Urinary bladder (tissue), 4 donors: ENCODE data around the gene KLHL42. TPM values are rescaled to one million over a fixed set of nuclear protein-coding genes. Genes with fewer than 3 reads are reported as not detected.
"Not testable (repeated sequence)": the region's sequence is repeated elsewhere in the genome, so short reads cannot be mapped to it uniquely, and the experiment has no call there.

Experiments used
- DNase-seq: peaks from one replicate; pipeline ENCODE4 v3.0.0-alpha.2; 2015; ENCODE audit errors: extremely low spot score
- H3K27ac ChIP-seq: one replicate; pipeline ENCODE4 v1.5.1; 2013; ENCODE audit warnings: low read depth, mild to moderate bottlenecking, moderate library complexity
- H3K36me3 ChIP-seq: one replicate; pipeline ENCODE4 v1.6.1; 2013; ENCODE audit warnings: mild to moderate bottlenecking, moderate library complexity; ENCODE audit not compliant: insufficient read depth
- H3K4me1 ChIP-seq: one replicate; pipeline ENCODE4 v1.6.1; 2013; ENCODE audit warnings: mild to moderate bottlenecking, moderate library complexity; ENCODE audit not compliant: insufficient read depth
- H3K4me3 ChIP-seq: one replicate; pipeline ENCODE4 v1.5.1; 2013; ENCODE audit warnings: low read depth, low read length
- WGBS: extraction: QIAGEN DNeasy Blood & Tissue Kit; methylation state at CpG from one replicate; pipeline ENCODE4 v1.1.7; 2013; 5-methylcytosine and 5-hydroxymethylcytosine counted together
- polyA plus RNA-seq: library from polyadenylated mRNA; stranded (reverse); fragments of 200-250 nt; gene quantifications from one replicate; pipeline ENCODE4 v1.2.3, GENCODE V29; 2013
- total RNA-seq: library from RNA; depleted of rRNA; stranded (reverse); fragments of >200 nt; gene quantifications from one replicate; pipeline ENCODE4 v1.2.3, GENCODE V29; 2014
- donor health status: healthy with polysubstance abuse.
- donor health status: healthy.

KLHL42 gene, protein sequence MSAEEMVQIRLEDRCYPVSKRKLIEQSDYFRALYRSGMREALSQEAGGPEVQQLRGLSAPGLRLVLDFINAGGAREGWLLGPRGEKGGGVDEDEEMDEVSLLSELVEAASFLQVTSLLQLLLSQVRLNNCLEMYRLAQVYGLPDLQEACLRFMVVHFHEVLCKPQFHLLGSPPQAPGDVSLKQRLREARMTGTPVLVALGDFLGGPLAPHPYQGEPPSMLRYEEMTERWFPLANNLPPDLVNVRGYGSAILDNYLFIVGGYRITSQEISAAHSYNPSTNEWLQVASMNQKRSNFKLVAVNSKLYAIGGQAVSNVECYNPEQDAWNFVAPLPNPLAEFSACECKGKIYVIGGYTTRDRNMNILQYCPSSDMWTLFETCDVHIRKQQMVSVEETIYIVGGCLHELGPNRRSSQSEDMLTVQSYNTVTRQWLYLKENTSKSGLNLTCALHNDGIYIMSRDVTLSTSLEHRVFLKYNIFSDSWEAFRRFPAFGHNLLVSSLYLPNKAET
- total RNA-seq = 70.0 TPM
- polyA plus RNA-seq = 39.5 TPM

DNA sequence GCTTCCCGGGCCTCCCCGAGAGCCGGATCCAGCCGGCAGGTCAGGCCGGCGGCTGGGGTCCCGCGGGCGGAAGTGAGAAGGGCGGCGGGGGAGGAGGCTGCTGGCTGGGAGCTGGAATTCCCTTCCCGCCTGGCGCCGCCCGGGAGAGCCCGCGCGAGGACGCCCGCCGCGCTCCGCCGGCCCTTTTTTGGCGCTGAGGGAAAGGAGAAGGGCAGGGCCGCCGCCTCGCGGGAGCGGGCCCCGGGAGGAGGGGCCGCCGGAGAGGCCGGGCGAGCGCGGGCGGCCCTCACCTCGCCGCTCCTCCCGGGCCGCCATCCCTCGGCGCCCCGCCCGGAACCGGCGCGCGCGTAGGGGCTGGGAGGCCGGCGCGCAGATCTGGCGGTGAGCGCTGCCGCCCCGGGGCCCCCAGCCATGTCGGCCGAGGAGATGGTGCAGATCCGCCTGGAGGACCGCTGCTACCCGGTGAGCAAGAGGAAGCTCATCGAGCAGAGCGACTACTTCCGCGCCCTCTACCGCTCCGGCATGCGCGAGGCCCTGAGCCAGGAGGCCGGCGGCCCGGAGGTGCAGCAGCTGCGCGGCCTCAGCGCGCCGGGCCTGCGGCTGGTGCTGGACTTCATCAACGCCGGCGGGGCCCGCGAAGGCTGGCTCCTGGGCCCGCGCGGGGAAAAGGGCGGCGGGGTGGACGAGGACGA lies at the start of gene KLHL42, which contains the start of gene MANSC4:
Gene KLHL42 (plus strand): TSS at position 314 of the 692 bp plus-strand sequence. CDS start 98 bp downstream, at position 412.
Gene MANSC4 (minus strand): TSS at position 317 of the 692 bp plus-strand sequence. CDS start 8,960 bp downstream, outside the sequence.
- WGBS = under 1% methylated on average over 91 of the region's 92 CpGs
- H3K4me1 ChIP-seq = peaks cover 2% of the 10 kb centered on the region
- H3K27ac ChIP-seq = peak within 1 kb of the TSS; percentile 83
- H3K4me3 ChIP-seq = peak within 1 kb of the TSS; percentile 71
- H3K36me3 ChIP-seq = no peaks in the 10 kb centered on the region
- no peak for DNase-seq

DNA sequence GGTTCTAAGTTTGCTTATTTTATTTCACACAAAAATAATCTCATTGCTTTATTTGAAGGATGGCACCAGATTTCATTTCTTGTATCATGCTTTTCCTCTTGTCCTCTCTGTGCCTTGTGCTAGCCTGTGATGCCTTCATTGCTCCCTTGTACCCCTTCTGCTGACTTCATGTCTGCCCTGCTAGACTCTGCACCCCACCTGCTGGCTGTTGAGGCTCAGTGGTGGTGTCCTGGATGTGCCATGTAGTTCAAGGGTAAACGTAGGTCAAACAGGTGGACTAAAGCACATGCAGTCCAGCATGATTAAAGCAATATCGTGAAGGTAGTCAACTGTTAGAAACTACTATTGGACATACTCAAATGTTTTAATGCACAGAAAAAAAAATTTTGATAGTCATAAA lies 47.8 kb upstream of the KLHL42 start:
- Histone ChIP-seq H3K27ac (no peak overlapping the region), H3K4me1 (no peaks in the 10 kb centered on the region), H3K36me3 (no peaks in the 10 kb centered on the region), H3K4me3 (no peak overlapping the region)
- 81% methylated on average over 2 of the region's 2 CpGs for WGBS
- DNase-seq = no peak

DNA sequence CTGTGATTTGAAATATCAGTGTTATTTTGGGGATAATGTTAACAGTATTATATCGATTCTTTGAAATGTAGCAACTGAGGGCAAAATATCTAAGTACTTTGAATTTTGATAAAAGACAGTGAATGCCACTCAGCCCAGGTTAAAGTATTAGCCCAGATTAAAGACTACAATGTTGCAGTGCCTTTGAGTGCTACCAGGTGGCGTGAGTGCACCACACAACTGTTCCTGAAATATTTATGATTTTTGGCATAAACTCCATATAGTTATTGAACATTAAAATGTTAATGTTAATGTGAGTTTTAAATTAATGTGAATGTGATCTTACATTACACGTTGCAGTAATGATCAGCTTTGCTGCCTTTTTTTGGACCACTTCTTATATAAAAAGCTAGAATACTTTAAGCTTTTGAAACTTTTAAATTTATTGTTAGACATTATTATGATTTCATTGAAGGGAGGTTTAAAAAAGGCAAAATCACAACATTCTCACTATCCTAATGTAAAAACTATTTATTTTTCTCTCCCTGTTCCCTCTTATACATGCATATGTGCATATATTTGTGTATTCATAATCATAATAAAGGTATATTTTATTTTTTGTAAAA lies 46.9 kb upstream of the KLHL42 start:
- Histone ChIP-seq H3K4me3 (no peak overlapping the region), H3K27ac (no peak overlapping the region), H3K36me3 (no peaks in the 10 kb centered on the region), H3K4me1 (no peaks in the 10 kb centered on the region)
- 38% methylated on average over 3 of the region's 3 CpGs for WGBS
- DNase-seq = no peak

DNA sequence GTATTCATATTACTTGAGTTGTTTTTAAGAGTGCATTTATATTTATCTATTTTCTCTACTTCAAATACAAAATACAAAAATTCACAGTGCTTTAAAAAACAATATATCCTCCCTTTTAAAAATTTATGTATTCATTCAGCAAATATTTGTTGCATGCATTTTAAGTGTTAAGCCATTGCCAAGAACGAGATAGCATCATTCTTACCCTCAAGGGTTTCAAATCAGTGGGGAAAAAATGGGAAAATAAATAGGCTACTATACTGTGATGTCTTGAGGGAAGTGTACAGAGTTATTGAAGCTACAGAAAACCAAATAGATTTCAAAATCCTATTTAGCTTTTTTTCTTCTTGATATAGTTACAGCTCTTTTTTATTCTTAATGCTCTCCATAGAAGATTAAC lies 46.2 kb upstream of the KLHL42 start:
- 93% methylated on average over 1 of the region's 1 CpG for WGBS
- Histone ChIP-seq H3K4me3 (no peak overlapping the region), H3K36me3 (no peaks in the 10 kb centered on the region), H3K4me1 (no peaks in the 10 kb centered on the region), H3K27ac (no peak overlapping the region)
- DNase-seq = no peak

DNA sequence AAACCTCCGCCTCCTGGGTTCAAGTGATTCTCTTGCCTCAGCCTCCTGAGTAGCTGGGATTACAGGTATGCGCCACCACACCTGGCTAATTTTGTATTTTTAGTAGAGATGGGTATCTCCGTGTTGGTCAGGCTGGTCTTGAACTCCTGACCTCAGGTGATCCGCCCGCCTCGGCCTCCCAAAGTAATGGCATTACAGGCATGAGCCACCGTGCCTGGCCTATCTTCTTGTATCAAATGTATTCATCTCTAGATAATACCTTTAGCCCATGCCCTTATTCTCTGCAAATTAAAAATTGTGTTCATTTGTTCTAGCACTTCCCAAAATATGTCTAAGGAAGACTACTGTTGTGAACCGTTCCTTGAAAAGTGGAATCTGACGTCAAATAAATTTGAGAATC lies 45.7 kb upstream of the KLHL42 start:
- not testable (repeated sequence) for H3K4me1 ChIP-seq, H3K27ac ChIP-seq, DNase-seq, H3K4me3 ChIP-seq, H3K36me3 ChIP-seq
- 93% methylated on average over 9 of the region's 9 CpGs for WGBS

DNA sequence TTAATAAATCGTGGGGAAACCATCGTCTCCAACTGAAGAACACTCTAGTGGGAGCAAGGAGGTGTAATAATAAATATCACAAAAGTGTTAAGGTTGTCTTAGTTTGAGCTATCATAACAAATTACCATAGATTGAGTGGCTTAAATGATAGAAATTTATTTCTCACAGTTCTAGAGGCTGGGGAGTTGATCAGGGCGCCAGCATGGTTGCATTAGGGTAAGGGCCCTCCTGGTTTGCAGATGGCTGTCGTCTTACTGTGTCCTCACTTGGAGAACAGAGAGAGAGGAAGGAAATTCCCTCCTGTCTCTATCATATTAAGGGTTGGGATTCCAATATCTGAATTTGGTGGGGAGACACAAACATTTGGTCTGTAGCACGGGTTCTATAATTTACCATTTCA lies 36.4 kb upstream of the KLHL42 start:
- Histone ChIP-seq H3K36me3 (peaks cover 4% of the 10 kb centered on the region), H3K4me1 (no peaks in the 10 kb centered on the region), H3K4me3 (no peak overlapping the region), H3K27ac (no peak overlapping the region)
- no peak for DNase-seq
- WGBS = 98% methylated on average over 5 of the region's 5 CpGs

DNA sequence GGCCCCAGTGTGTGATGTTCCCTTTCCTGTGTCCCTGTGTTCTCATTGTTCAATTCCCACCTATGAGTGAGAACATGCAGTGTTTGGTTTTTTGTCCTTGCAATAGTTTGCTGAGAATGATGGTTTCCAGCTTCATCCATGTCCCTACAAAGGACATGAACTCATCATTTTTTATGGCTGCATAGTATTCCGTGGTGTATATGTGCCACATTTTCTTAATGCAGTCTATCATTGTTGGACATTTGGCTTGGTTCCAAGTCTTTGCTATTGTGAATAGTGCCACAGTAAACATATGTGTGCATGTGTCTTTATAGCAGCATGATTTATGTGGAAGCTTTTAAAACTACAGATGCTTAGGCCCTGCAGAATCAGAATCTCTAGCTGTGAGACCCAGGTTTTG lies 34.3 kb upstream of the KLHL42 start:
- H3K27ac ChIP-seq, H3K4me1 ChIP-seq, H3K36me3 ChIP-seq, DNase-seq, H3K4me3 ChIP-seq: not testable (repeated sequence)
- 82% methylated on average over 1 of the region's 1 CpG for WGBS

DNA sequence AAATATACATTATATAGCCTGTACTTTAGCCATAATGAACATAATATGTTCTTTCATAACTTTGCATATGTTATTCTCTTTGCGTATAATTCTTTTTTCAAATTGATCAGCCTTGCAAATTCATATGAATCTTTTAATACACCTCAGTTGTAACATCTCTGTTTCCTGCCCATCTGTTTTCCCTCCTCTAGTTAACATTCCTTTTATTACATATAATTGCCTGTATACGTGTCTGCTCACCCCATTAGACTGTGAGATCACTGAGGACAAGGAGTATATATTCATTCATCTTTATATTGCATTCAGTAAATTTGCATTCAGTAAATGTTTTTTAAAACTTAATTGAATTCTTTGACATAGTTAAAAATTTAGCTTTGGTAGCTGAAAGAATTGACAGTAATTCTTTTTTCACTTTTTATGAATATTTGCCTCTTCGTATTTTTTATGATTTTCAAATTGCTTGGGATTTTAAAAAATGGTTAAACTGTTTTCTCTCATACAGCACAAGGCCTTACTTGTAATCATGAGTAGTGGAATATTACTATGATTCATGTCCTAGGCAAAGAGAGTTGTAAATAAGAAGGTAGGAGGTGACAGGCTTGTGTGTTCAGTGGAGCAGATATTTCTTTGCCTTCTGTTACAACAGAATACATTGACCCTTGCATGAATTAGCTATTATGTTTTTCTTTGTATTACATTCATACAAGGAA lies 32.8 kb upstream of the KLHL42 start:
- WGBS = 87% methylated on average over 3 of the region's 3 CpGs
- H3K4me3 ChIP-seq = no peak overlapping the region

DNA sequence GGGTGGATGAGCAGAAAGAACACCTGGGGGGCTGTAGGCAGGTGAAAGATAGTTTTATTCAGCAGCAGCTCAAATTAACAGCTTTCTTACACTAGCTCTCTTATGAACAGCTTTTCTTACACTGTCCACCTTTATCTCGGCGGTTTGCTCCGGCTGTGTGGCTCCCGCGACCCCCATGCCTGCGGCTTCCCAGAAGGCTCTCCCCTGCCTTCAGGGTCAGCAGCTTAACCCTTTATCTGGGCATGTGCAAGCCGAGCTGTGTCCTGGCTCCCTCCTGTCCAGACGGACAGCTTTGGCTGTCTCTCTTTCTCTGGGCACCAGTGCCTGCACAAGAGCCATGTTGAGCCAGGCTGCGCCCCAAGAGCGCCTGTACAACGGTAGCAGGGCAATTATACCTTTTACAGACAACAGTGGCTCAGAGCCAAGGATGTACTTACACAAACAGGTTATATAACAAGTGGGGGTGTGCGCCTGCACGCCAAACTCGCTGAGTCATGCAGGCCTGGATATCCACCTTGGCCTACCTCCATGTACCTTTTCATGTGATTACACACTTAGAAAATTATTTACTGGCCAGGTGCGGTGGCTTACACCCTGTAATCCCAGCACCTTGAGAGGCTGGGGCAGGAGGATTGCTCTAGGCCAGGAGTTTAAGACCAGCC lies 28.5 kb upstream of the KLHL42 start:
- Histone ChIP-seq H3K4me3 (no peak overlapping the region), H3K27ac (no peak overlapping the region), H3K36me3 (peaks cover 2% of the 10 kb centered on the region), H3K4me1 (peaks cover 1% of the 10 kb centered on the region)
- 88% methylated on average over 15 of the region's 15 CpGs for WGBS
- DNase-seq = no peak

More for the DNA sequence above, 32.8 kb upstream of the KLHL42 start:
- peak overlapping the region; percentile 38 for H3K27ac ChIP-seq
- peaks cover 4% of the 10 kb centered on the region for H3K36me3 ChIP-seq
- peaks cover 1% of the 10 kb centered on the region for H3K4me1 ChIP-seq
- no peak for DNase-seq

DNA sequence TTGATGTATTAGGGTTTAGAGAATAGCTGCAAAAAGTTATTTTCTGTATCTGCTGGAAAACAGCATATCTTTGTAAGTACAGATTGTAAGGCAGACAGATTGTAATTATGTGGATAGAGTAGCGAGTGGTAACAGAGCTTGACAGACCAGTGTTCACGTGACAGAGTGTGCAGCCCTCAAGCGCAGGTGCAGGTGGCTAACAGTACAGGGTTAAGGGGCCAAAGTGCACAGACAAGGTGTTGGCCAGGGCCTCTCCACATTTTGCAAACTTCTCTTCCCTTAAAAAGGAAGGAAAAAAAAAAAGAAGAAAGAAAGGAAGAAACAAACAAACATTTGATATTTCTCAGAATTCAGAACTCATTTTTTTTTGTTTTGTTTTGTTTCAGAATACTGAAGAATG lies 25.2 kb upstream of the KLHL42 start:
- Histone ChIP-seq H3K4me3 (no peak overlapping the region), H3K4me1 (peaks cover 1% of the 10 kb centered on the region), H3K36me3 (peaks cover 2% of the 10 kb centered on the region), H3K27ac (no peak overlapping the region)
- 89% methylated on average over 3 of the region's 3 CpGs for WGBS
- no peak for DNase-seq

DNA sequence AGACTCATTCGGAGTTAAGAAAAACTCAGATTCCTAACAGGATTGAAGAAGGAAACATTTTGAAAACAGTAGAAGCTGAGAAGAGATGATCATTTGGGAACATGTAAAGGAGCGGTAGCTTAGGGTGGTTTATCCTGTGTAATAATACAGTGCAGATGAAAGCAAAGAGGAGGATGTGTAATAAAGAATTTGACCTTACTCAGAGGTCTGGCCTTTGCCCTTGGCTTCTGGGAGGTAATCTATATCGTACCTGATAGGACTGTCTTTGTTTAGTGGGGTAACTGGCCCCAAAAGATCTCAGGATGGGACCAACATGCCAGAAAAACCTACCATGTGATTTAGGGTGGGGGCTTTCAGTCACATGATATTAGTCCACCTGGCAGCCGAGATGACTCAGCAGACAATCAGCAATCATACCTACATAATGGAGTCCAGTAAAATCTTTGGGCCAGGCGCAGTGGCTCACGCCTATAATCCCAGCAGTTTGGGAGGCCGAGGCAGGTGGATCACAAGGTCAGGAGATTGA lies 23.3 kb upstream of the KLHL42 start:
- no peak overlapping the region for H3K27ac ChIP-seq
- peaks cover 2% of the 10 kb centered on the region for H3K36me3 ChIP-seq
- no peak for DNase-seq
- 95% methylated on average over 7 of the region's 7 CpGs for WGBS
- peaks cover under 1% of the 10 kb centered on the region for H3K4me1 ChIP-seq
- no peak overlapping the region for H3K4me3 ChIP-seq

DNA sequence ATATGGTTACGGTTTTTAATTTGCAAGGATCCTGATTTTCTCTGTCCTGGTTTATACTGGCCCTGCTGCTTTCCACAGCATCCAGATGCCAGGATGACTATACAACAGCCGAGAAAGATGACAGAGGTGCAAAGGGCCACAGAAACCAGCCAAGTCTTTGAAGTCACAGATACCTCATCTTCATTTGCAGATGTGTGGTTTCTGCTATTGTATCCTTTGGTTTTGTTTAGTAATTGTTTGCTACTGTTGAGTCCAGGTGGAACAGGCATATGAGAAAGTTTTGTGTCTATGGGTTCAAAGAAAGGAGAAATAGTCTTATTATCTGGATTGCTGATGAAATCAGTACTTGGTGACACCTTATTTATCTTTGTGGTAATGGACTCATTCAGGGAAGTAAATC lies 17.3 kb upstream of the KLHL42 start:
- 92% methylated on average over 2 of the region's 2 CpGs for WGBS
- DNase-seq = no peak
- Histone ChIP-seq H3K4me3 (no peak overlapping the region), H3K4me1 (no peaks in the 10 kb centered on the region), H3K36me3 (no peaks in the 10 kb centered on the region), H3K27ac (no peak overlapping the region)
